ENCODE data around the gene DLGAP4. TPM values are rescaled to one million over a fixed set of nuclear protein-coding genes. Genes with fewer than 3 reads are reported as not detected.

The DLGAP4 gene
- total RNA-seq, 1 experiment from 2014 or later, result 80.3 TPM

DNA sequence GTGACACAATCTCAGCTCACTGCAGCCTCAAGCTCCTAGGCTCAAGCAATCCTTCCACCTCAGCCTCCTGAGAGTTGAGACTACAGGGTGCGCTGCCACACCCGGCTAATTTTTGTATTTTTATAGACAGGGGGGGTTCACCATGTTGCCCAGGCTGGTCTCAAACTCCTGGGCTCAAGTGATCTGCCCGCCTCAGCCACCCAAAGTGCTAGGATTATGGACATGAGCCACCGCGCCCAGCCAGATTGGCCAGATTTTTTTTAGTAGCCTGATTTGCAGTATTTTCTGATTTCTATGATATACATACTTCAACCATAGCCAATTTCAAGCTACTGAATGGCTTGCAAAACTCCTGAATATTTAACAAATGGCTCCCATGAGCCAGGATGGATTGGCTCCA lies 21.4 kb upstream of the DLGAP4 start:
- DNase-seq (ENCODE audit: unreplicated experiment), result no peak
- TF ChIP-seq, protein P1, sequence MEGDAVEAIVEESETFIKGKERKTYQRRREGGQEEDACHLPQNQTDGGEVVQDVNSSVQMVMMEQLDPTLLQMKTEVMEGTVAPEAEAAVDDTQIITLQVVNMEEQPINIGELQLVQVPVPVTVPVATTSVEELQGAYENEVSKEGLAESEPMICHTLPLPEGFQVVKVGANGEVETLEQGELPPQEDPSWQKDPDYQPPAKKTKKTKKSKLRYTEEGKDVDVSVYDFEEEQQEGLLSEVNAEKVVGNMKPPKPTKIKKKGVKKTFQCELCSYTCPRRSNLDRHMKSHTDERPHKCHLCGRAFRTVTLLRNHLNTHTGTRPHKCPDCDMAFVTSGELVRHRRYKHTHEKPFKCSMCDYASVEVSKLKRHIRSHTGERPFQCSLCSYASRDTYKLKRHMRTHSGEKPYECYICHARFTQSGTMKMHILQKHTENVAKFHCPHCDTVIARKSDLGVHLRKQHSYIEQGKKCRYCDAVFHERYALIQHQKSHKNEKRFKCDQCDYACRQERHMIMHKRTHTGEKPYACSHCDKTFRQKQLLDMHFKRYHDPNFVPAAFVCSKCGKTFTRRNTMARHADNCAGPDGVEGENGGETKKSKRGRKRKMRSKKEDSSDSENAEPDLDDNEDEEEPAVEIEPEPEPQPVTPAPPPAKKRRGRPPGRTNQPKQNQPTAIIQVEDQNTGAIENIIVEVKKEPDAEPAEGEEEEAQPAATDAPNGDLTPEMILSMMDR (IDR thresholded peaks at IDR 0.05; ENCODE audit: unreplicated experiment), result no peak
- Mint-ChIP-seq H3K27ac (ENCODE audit: low read depth, unreplicated experiment) (no peak overlapping the region), H3K27me3 (ENCODE audit: insufficient read depth, unreplicated experiment) (peaks cover 97% of the 10 kb centered on the region), H3K9me3 (ENCODE audit: unreplicated experiment) (peaks cover 4% of the 10 kb centered on the region), H3K4me3 (ENCODE audit: unreplicated experiment) (no peak overlapping the region), H3K4me1 (ENCODE audit: insufficient read depth, unreplicated experiment) (no peaks in the 10 kb centered on the region), H3K36me3 (ENCODE audit: insufficient read depth, unreplicated experiment) (no peaks in the 10 kb centered on the region)
- no TSS peak for BruUV-seq (replicated peaks)
- POLR2A ChIA-PET, result no interaction called here
- CTCF ChIA-PET, result no interaction called here
- intact Hi-C loops (cut with micrococcal nuclease), result no loop called here

DNA sequence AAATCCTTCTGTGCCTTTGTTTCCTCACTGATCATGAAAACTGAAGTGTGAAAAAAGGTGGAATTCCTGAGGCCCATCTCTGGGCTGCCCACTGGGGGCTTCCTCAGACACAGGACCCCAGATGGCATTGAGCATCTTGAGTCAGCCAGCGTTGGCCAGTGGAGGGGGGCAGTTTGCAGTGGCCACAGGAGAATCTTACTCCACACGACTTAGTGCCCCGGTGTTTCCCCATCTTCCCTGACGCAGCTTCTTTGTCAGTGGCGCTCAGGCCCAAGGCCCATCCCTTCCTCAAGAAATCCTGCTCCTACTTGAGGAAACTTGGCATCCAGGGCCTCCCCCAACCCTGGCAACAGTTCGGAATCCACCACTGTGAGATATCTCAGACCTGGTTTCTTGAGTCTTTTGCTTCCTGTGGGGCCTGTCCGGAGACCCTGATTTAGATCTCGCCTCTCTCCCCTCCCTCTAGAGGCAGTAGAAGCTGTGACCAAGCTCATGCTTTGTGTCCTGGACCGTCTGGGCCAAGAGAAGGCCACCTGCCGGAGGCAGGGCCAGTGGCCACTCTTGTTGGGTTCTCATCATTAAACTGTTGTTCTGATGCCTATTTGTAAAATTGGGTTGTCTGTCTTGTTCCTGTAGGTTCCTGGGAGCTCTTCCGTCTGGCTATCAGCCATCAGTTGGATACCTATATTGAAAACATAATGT lies 20.2 kb upstream of the DLGAP4 start:
- H3K36me3 Mint-ChIP-seq (ENCODE audit: insufficient read depth, unreplicated experiment), result no peaks in the 10 kb centered on the region
- TF ChIP-seq, protein P1 (IDR thresholded peaks at IDR 0.05; ENCODE audit: unreplicated experiment), result no peak
- no TSS peak for BruUV-seq (replicated peaks)
- H3K4me1 Mint-ChIP-seq (ENCODE audit: insufficient read depth, unreplicated experiment), result no peaks in the 10 kb centered on the region
- intact Hi-C loops (cut with micrococcal nuclease), result no loop called here
- POLR2A ChIA-PET, result no interaction called here
- peaks cover 92% of the 10 kb centered on the region for H3K27me3 Mint-ChIP-seq (ENCODE audit: insufficient read depth, unreplicated experiment)
- no peak overlapping the region for H3K4me3 Mint-ChIP-seq (ENCODE audit: unreplicated experiment)
- no peak overlapping the region for H3K27ac Mint-ChIP-seq (ENCODE audit: low read depth, unreplicated experiment)
- H3K9me3 Mint-ChIP-seq (ENCODE audit: unreplicated experiment), result peaks cover 4% of the 10 kb centered on the region
- no peak for DNase-seq (ENCODE audit: unreplicated experiment)
- CTCF ChIA-PET, result no interaction called here

DNA sequence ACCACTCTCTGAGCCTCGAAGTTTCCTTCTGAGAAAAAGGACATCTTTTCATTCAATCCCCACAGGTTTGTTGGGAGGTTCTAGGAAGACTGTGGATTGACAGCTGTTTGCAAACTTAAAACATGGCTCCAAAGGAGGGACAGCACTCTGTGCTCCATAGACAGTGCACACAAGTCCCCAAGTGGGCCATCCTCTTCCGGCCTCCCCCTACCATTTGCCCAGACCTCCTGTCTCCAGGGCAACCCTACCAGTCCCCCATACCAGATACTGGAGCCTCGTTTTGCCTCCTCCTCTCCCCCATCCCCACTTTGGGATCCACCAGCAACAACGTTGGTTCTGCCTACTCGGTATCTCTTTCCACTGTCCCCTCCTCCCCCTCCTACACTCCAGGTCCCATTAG lies 8.5 kb upstream of the DLGAP4 start:
- H3K27ac Mint-ChIP-seq (ENCODE audit: low read depth, unreplicated experiment), result no peak overlapping the region
- peaks cover 84% of the 10 kb centered on the region for H3K27me3 Mint-ChIP-seq (ENCODE audit: insufficient read depth, unreplicated experiment)
- no peak for DNase-seq (ENCODE audit: unreplicated experiment)
- no peaks in the 10 kb centered on the region for H3K36me3 Mint-ChIP-seq (ENCODE audit: insufficient read depth, unreplicated experiment)
- BruUV-seq (replicated peaks), result no TSS peak
- no peaks in the 10 kb centered on the region for H3K4me1 Mint-ChIP-seq (ENCODE audit: insufficient read depth, unreplicated experiment)
- no peak overlapping the region for H3K4me3 Mint-ChIP-seq (ENCODE audit: unreplicated experiment)
- no peaks in the 10 kb centered on the region for H3K9me3 Mint-ChIP-seq (ENCODE audit: unreplicated experiment)
- ChIA-PET CTCF (no interaction called here), POLR2A (no interaction called here)
- intact Hi-C loops (cut with micrococcal nuclease), result no loop called here
- TF ChIP-seq, protein P1 (IDR thresholded peaks at IDR 0.05; ENCODE audit: unreplicated experiment), result no peak

DNA sequence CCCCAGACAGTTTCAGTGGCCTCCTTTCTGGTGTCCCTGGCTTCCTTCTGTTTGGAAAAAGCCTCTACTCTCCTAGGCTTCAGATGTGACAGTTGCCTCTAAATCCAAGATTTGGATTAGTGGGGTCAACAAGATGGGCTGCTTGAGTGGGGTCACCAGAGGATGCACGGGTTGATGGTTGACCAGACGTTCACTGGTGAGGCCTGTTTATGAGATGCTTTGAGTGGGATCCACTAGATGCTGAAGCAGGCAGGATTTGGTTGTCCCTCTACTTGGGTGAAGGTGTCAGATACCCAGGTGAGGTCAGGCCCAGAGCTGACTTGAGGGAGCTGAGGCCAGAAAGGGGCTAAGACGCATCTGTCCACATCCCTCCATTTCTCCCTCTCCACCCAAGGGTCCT lies 8.1 kb upstream of the DLGAP4 start:
- CTCF ChIA-PET, result no interaction called here
- POLR2A ChIA-PET, result no interaction called here
- Mint-ChIP-seq H3K9me3 (ENCODE audit: unreplicated experiment) (no peaks in the 10 kb centered on the region), H3K27ac (ENCODE audit: low read depth, unreplicated experiment) (no peak overlapping the region), H3K4me1 (ENCODE audit: insufficient read depth, unreplicated experiment) (no peaks in the 10 kb centered on the region), H3K27me3 (ENCODE audit: insufficient read depth, unreplicated experiment) (peaks cover 84% of the 10 kb centered on the region), H3K4me3 (ENCODE audit: unreplicated experiment) (no peak overlapping the region), H3K36me3 (ENCODE audit: insufficient read depth, unreplicated experiment) (no peaks in the 10 kb centered on the region)
- no TSS peak for BruUV-seq (replicated peaks)
- intact Hi-C loops (cut with micrococcal nuclease), result no loop called here
- TF ChIP-seq, protein P1 (IDR thresholded peaks at IDR 0.05; ENCODE audit: unreplicated experiment), result no peak
- DNase-seq (ENCODE audit: unreplicated experiment), result no peak
